ENCODE results near the gene DHX8.
A peak's percentile ranks its signal among the peaks of the same experiment; 100 is the strongest.

The DHX8 gene

GRCh38 chr17:43521389-43521788 is 37.6 kb downstream of the DHX8 start:
- DNase-seq (ENCODE audit: low spot score): no peak
- no peak for FAIRE-seq

- FAIRE-seq (no peak), DNase-seq (ENCODE audit: low spot score) (no peak)
Measured at GRCh38 chr17:43524945-43525575, 41.3 kb downstream of the DHX8 start.

GRCh38 chr17:43526886-43527648 is 43.3 kb downstream of the DHX8 start:
- no peak for FAIRE-seq
- DNase-seq (ENCODE audit: low spot score): no peak

GRCh38 chr17:43528319-43528987 is 44.7 kb downstream of the DHX8 start:
- no peak for FAIRE-seq
- no peak for DNase-seq (ENCODE audit: low spot score)

GRCh38 chr17:43528988-43529814 is 45.4 kb downstream of the DHX8 start:
- no peak for DNase-seq (ENCODE audit: low spot score)
- no peak for FAIRE-seq

- FAIRE-seq (no peak), DNase-seq (ENCODE audit: low spot score) (no peak)
Measured at GRCh38 chr17:43529947-43530287, 46.1 kb downstream of the DHX8 start.

- FAIRE-seq: no peak
- DNase-seq (ENCODE audit: low spot score): peak; percentile 89
Measured at GRCh38 chr17:43530288-43531081, 46.7 kb downstream of the DHX8 start.

- FAIRE-seq (no peak), DNase-seq (ENCODE audit: low spot score) (no peak)
Measured at GRCh38 chr17:43531082-43531378, 47.3 kb downstream of the DHX8 start.

GRCh38 chr17:43531955-43532354 is 48.2 kb downstream of the DHX8 start:
- FAIRE-seq (no peak), DNase-seq (ENCODE audit: low spot score) (no peak)

- FAIRE-seq: no peak
- DNase-seq (ENCODE audit: low spot score): no peak
Measured at GRCh38 chr17:43532581-43532980, 48.8 kb downstream of the DHX8 start.

- no peak for FAIRE-seq
Measured at GRCh38 chr17:43533699-43534098, 49.9 kb downstream of the DHX8 start.

GRCh38 chr17:43534909-43535308 is 51.1 kb downstream of the DHX8 start:
- no peak for FAIRE-seq
- DNase-seq (ENCODE audit: low spot score): no peak

More at GRCh38 chr17:43533699-43534098, 49.9 kb downstream of the DHX8 start:
- no peak for DNase-seq (ENCODE audit: low spot score)

- DNase-seq (ENCODE audit: low spot score) (peak; percentile 78), FAIRE-seq (no peak)
Measured at GRCh38 chr17:43536236-43536992, 52.6 kb downstream of the DHX8 start.

GRCh38 chr17:43540821-43541674 is 57.3 kb downstream of the DHX8 start:
- DNase-seq (ENCODE audit: low spot score) (no peak), FAIRE-seq (no peak)

GRCh38 chr17:43542859-43543258 is 59.1 kb downstream of the DHX8 start:
- FAIRE-seq (no peak), DNase-seq (ENCODE audit: low spot score) (no peak)

- no peak for FAIRE-seq
- DNase-seq (ENCODE audit: low spot score): no peak
Measured at GRCh38 chr17:43543300-43543699, 59.5 kb downstream of the DHX8 start.

- DNase-seq (ENCODE audit: low spot score) (no peak), FAIRE-seq (no peak)
Measured at GRCh38 chr17:43543771-43544575, 60.2 kb downstream of the DHX8 start.

GRCh38 chr17:43545383-43545632 is 61.5 kb downstream of the DHX8 start:
- DNase-seq (ENCODE audit: low spot score): no peak
- peak; percentile 35 for FAIRE-seq
